Activated CD4-positive, CD25-positive, alpha-beta regulatory T cell treated with anti-CD3 and anti-CD28 coated beads, Interleukin-2, amount 50 U/mL, for 72 hours (primary cell): ENCODE data around the gene FGFR3.

Experiments
- DNase-seq: peaks from one replicate; pipeline ENCODE4 v3.0.0; 2021

Gene FGFR3

GRCh38 chr4:1792832-1793495 is at the start of gene FGFR3:
Gene FGFR3 (plus strand): TSS chr4:1793293. CDS start chr4:1793935, 642 bp downstream.
- peak; percentile 39 for DNase-seq

GRCh38 chr4:1743551-1743950 is 49.5 kb upstream of the FGFR3 start:
- no peak for DNase-seq

GRCh38 chr4:1743975-1744374 is 49.1 kb upstream of the FGFR3 start:
- DNase-seq, result no peak

GRCh38 chr4:1744552-1744951 is 48.5 kb upstream of the FGFR3 start:
- no peak for DNase-seq

GRCh38 chr4:1745165-1745564 is 47.9 kb upstream of the FGFR3 start:
- DNase-seq, result no peak

- no peak for DNase-seq
Measured at GRCh38 chr4:1745697-1746096, 47.4 kb upstream of the FGFR3 start.

- peak; percentile 82 for DNase-seq
Measured at GRCh38 chr4:1746265-1746691, 46.8 kb upstream of the FGFR3 start.

GRCh38 chr4:1746919-1747602 is 46.0 kb upstream of the FGFR3 start:
- DNase-seq, result no peak

GRCh38 chr4:1747603-1747967 is 45.5 kb upstream of the FGFR3 start:
- no peak for DNase-seq

GRCh38 chr4:1748465-1748995 is 44.6 kb upstream of the FGFR3 start:
- peak; percentile 86 for DNase-seq

GRCh38 chr4:1749370-1749769 is 43.7 kb upstream of the FGFR3 start:
- DNase-seq, result no peak

- no peak for DNase-seq
Measured at GRCh38 chr4:1749826-1750225, 43.3 kb upstream of the FGFR3 start.

GRCh38 chr4:1750381-1751154 is 42.5 kb upstream of the FGFR3 start:
- DNase-seq, result no peak

GRCh38 chr4:1751155-1751918 is 41.8 kb upstream of the FGFR3 start:
- no peak for DNase-seq

- no peak for DNase-seq
Measured at GRCh38 chr4:1751919-1752283, 41.2 kb upstream of the FGFR3 start.

GRCh38 chr4:1752284-1753041 is 40.6 kb upstream of the FGFR3 start:
- peak; percentile 51 for DNase-seq

- no peak for DNase-seq
Measured at GRCh38 chr4:1753294-1753696, 39.8 kb upstream of the FGFR3 start.

- DNase-seq, result no peak
Measured at GRCh38 chr4:1753697-1754311, 39.3 kb upstream of the FGFR3 start.

- no peak for DNase-seq
Measured at GRCh38 chr4:1754336-1754735, 38.8 kb upstream of the FGFR3 start.

- DNase-seq, result no peak
Measured at GRCh38 chr4:1755297-1755696, 37.8 kb upstream of the FGFR3 start.

- no peak for DNase-seq
Measured at GRCh38 chr4:1756079-1756478, 37.0 kb upstream of the FGFR3 start.
